Measurements from ENCODE around the gene WNT3A.

The WNT3A gene

DNA sequence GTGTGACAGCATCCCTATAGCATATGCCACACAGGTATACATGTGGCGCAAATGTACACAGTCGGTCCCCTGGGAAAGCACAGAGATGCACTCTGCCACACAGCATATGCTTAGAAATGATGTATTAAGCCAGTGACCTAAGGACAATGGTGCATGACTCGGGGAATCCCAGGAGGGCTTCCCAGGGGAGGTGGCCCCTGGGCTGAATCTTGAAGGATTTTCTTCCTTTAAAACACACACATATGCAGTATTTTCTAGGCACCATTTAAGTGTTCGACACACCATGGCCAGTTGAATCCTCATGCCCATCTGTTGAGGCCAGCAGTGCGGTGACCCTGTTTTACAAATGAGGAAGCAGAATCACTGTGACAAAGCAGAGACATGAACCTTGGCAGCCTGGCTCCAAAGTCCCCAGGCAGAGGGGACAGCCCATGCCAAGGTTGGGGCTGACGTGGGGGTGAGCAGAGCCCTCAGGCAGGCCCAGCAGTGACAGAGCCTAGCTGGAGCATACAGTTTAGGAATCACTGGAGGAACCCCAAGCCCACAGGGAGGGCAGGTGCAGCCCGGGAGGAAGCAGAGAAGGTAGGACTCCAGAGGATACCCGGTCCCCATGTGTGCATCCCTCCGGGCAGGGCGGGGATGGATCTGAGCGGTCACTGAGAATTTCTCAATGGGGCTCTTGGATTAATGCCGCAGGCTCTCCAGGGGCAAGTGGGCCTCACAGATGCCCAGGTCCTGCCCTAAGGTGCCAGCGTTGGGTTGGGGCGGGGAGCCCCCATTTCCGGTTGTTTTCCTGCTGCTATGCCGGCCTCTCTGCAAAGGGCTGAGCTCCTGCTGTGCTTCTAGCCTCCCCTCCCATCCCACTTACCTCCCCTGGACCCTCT lies 28.4 kb downstream of the WNT3A start:
- TF ChIP-seq FOXP2 (optimal IDR thresholded peaks at IDR 0.05; ENCODE audit: control extremely low read depth, extremely low read length, insufficient read depth), result no peak
- TF ChIP-seq EZH2 (IDR thresholded peaks at IDR 0.05), result no peak
- no peak for TF ChIP-seq POLR2AphosphoS5 (IDR thresholded peaks at IDR 0.05; ENCODE audit: borderline replicate concordance, low read depth, low read length)

DNA sequence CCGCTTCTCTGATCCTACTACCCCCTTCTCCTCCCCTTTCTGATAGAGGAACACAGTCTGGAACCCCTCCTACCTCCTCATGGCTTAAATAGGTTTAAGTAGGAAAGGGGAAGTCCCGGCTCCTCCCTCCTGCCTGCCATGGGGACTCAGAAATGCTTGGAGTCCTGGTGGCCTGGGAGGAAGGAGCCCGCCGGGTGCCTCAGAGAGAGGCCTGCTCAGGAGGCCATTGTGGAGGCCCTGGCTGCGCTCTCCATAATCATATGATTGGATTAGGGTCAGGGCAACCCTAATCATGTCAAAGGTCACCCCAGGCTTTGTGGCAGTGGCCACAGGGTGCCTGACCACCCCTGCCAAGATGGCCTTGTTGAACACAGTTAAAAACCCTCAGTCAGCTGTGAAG lies 29.0 kb downstream of the WNT3A start:
- no peak for DNase-seq (ENCODE audit: low read depth, low spot score)
- no peak overlapping the region for H3K27ac ChIP-seq
- TF ChIP-seq EZH2 (IDR thresholded peaks at IDR 0.05) (no peak), POLR2AphosphoS5 (IDR thresholded peaks at IDR 0.05; ENCODE audit: borderline replicate concordance, low read depth, low read length) (no peak), FOXP2 (optimal IDR thresholded peaks at IDR 0.05; ENCODE audit: control extremely low read depth, extremely low read length, insufficient read depth) (no peak)
- no peak overlapping the region for H3K9ac ChIP-seq (ENCODE audit: insufficient read length)
- H3K9me3 ChIP-seq (ENCODE audit: low read depth, low read length), result no peaks in the 10 kb centered on the region; the same call in 1 of the 2 replicates
- no peak overlapping the region for H3K4me3 ChIP-seq
- no peaks in the 10 kb centered on the region for H3K36me3 ChIP-seq (ENCODE audit: insufficient read depth, low read length)

More for the DNA sequence above, 28.4 kb downstream of the WNT3A start:
- Histone ChIP-seq H3K27ac (no peak overlapping the region), H3K4me3 (no peak overlapping the region), H3K36me3 (ENCODE audit: insufficient read depth, low read length) (no peaks in the 10 kb centered on the region), H3K9me3 (ENCODE audit: low read depth, low read length) (no peaks in the 10 kb centered on the region; the same call in 1 of the 2 replicates), H3K9ac (ENCODE audit: insufficient read length) (no peak overlapping the region)
- no peak for DNase-seq (ENCODE audit: low read depth, low spot score)

DNA sequence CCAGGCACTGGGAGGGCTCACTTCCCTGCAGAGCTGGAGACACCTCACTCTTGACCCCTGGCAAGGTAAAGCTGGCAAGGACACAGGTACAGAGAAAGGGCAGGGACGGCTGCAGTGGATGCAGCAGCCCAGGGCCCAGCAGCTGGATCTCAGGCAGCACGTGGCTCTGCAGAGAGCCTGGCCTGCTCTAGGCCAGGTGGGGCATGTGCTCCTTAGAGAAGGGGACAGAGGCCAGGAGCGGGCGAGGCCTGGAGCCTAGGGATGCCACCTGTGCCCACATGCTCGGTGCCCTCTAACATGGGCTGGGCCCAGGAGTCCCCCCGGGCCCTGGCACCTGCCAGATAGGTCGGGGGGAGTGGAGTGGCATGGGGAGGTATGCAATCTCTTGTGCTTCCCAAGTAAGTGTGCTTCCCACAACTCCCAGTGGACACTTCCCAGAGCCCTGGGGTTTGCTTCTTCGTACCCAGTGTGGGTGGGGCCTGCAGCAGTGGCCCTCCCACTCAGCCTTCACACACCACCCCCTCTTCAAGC lies 30.0 kb downstream of the WNT3A start:
- Histone ChIP-seq H3K27ac (no peak overlapping the region), H3K9me3 (ENCODE audit: low read depth, low read length) (no peaks in the 10 kb centered on the region; the same call in 1 of the 2 replicates), H3K36me3 (ENCODE audit: insufficient read depth, low read length) (no peaks in the 10 kb centered on the region), H3K9ac (ENCODE audit: insufficient read length) (no peak overlapping the region), H3K4me3 (no peak overlapping the region)
- no peak for DNase-seq (ENCODE audit: low read depth, low spot score)
- TF ChIP-seq POLR2AphosphoS5 (IDR thresholded peaks at IDR 0.05; ENCODE audit: borderline replicate concordance, low read depth, low read length) (no peak), EZH2 (IDR thresholded peaks at IDR 0.05) (no peak), FOXP2 (optimal IDR thresholded peaks at IDR 0.05; ENCODE audit: control extremely low read depth, extremely low read length, insufficient read depth) (no peak)

DNA sequence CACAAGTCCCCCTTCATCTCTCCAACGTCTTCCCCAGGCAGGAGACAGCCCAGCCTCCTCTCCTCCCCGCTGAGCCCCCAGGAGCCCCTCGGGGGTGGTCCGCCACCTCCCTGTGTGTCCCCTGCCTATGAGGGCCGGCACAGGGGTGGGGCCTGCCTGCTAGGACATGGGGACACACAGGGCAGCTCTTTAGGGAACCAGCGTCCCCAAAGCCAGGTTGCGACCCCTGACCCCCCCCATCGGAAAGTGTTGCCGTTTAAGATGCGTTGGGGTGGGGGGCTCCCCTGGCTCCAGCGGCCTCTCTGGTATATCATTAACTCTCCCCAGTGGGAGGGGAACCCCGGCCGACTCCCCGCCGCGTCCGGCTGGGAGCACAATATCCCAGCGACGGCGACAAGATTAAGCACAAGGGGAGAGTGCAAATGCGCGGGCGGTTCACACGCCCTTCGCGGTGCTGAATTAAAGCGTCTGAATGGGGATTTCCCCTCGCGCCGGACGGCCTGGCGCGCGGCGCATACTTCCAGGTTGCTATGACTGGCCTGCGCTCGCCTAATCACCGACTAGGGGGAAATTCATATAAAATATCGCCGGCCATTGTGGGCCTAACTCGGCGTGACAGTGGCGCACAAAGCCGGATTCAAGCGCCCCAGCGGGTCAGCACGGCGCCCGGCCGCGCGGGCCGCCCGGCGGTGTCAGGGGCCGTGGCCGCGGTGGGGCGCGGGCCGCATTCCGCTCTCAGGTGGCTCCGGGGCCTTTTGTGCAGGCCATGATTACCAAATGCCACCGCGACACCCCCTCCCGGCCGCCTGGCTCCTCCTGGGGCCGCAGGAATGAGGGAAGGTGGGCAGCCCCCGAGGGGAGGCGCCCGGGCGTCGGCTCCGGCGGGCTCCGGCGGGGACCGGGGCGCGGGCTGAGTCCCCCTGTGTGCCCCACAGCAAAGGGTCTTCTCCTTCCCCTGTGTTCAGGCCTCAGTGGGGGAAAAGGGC lies 30.9 kb downstream of the WNT3A start:
- H3K4me3 ChIP-seq, result peak overlapping the region; percentile 15; the same call in 1 of the 2 replicates
- TF ChIP-seq EZH2 (IDR thresholded peaks at IDR 0.05) (no peak), POLR2AphosphoS5 (IDR thresholded peaks at IDR 0.05; ENCODE audit: borderline replicate concordance, low read depth, low read length) (no peak), FOXP2 (optimal IDR thresholded peaks at IDR 0.05; ENCODE audit: control extremely low read depth, extremely low read length, insufficient read depth) (no peak)
- H3K9me3 ChIP-seq (ENCODE audit: low read depth, low read length), result no peaks in the 10 kb centered on the region; the same call in 1 of the 2 replicates
- no peak overlapping the region for H3K9ac ChIP-seq (ENCODE audit: insufficient read length)
- no peak overlapping the region for H3K27ac ChIP-seq
- DNase-seq (ENCODE audit: low read depth, low spot score), result no peak
- H3K36me3 ChIP-seq (ENCODE audit: insufficient read depth, low read length), result no peaks in the 10 kb centered on the region

DNA sequence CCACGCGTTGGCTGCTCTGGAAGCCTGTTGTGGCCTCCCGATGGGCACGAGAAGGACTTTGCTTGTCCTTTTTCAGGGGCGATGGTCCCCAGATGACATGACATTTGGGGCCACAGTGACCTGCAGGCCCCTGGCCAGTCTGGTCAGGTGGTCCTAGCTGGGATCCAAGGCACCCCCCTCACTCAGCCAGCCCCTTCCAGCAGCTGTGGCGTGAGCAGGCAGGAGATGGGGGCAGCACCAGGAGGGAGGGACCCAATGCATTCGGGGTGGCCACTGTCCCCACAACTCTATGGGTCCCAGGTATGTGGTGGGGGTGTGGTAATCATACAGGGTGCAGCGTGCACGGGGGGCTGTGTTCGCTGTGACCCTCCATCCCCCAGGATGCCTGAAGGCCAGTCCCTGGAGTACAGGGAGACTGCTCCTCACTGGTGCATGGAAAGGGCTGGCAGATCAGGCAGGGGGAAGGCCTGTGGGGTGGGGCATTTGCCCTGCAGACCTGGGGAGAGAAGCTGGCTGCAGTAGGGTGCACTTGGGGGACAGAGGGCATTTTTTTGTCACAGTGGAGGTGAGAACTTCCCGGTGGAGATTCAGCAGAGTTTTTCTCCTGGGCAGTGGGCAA lies 31.7 kb downstream of the WNT3A start:
- DNase-seq (ENCODE audit: low read depth, low spot score), result no peak
- Histone ChIP-seq H3K36me3 (ENCODE audit: insufficient read depth, low read length) (no peaks in the 10 kb centered on the region), H3K4me3 (no peak overlapping the region), H3K27ac (no peak overlapping the region), H3K9me3 (ENCODE audit: low read depth, low read length) (no peaks in the 10 kb centered on the region; the same call in 1 of the 2 replicates), H3K9ac (ENCODE audit: insufficient read length) (no peak overlapping the region)
- TF ChIP-seq POLR2AphosphoS5 (IDR thresholded peaks at IDR 0.05; ENCODE audit: borderline replicate concordance, low read depth, low read length) (no peak), EZH2 (IDR thresholded peaks at IDR 0.05) (no peak), FOXP2 (optimal IDR thresholded peaks at IDR 0.05; ENCODE audit: control extremely low read depth, extremely low read length, insufficient read depth) (no peak)

DNA sequence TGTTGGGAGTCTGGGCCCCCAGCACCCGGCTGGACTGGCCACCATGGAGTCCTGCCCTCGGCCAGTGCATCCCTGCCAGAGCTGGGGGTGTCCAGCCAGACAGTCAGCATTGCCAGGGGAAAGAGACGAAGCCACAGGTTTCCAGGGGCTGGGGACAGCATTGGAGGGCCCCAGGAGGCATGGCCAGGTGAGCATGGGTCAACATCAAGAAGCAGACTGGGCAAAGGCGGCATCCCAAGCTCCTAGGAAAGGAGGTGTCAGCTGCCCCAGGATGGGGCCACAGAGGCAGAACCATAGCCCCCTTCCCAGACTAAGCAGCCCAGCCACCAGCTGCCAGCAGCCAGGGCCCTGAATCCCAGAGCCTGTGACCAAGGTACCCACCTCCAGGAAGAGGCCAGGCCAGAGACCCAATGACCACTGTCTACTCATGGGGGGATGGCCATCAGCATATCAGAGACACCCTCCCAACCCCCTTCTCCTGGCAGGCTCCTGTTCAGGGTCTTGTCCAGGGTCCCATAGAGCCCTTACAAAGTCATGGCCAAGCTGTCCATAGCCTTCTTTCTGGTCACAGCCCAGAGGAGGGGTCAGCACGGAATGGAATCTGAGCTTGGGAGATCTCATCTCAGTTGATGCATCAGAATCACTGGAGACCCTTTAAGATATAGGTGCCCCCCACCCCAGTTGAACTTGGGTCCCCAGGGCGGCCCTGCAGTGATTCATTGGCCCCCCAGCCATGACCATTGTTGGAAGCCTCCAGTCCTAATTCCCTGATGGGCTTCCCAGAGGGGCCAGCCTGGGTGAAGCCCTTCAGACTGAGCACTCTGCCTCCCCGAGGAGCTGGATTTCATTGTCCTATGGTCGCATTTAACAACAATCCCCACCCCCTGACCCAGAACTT lies 32.5 kb downstream of the WNT3A start:
- TF ChIP-seq FOXP2 (optimal IDR thresholded peaks at IDR 0.05; ENCODE audit: control extremely low read depth, extremely low read length, insufficient read depth), result no peak
- no peak for TF ChIP-seq EZH2 (IDR thresholded peaks at IDR 0.05)
- TF ChIP-seq POLR2AphosphoS5 (IDR thresholded peaks at IDR 0.05; ENCODE audit: borderline replicate concordance, low read depth, low read length), result no peak
- H3K9me3 ChIP-seq (ENCODE audit: low read depth, low read length), result no peaks in the 10 kb centered on the region

DNA sequence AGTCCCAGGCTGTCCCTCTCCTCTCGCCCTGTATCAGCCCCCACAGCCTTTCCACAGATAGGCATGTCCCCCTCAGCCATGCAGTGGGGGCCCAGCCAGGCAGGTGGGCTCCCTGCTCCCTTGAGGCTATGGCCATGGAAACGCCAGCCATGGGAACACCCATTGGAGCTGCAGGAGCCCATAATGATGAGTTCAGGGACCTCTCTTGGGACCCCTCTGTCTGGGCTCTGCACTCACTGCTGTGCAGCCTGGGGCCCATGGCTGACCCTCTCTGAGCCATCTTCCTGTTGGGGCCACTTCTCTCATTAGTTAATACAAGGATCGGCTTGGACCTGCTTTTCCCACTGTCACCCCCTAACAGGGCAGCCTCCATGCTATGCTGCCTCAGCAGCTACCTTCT lies 33.2 kb downstream of the WNT3A start:
- TF ChIP-seq FOXP2 (optimal IDR thresholded peaks at IDR 0.05; ENCODE audit: control extremely low read depth, extremely low read length, insufficient read depth), result no peak
- no peak for TF ChIP-seq EZH2 (IDR thresholded peaks at IDR 0.05)
- no peak for TF ChIP-seq POLR2AphosphoS5 (IDR thresholded peaks at IDR 0.05; ENCODE audit: borderline replicate concordance, low read depth, low read length)
- Histone ChIP-seq H3K9me3 (ENCODE audit: low read depth, low read length) (no peaks in the 10 kb centered on the region), H3K4me3 (no peak overlapping the region), H3K36me3 (ENCODE audit: insufficient read depth, low read length) (no peaks in the 10 kb centered on the region), H3K27ac (no peak overlapping the region), H3K9ac (ENCODE audit: insufficient read length) (no peak overlapping the region)
- no peak for DNase-seq (ENCODE audit: low read depth, low spot score)

More for the DNA sequence above, 32.5 kb downstream of the WNT3A start:
- H3K27ac ChIP-seq, result no peak overlapping the region
- H3K4me3 ChIP-seq, result no peak overlapping the region
- H3K9ac ChIP-seq (ENCODE audit: insufficient read length), result no peak overlapping the region
- H3K36me3 ChIP-seq (ENCODE audit: insufficient read depth, low read length), result no peaks in the 10 kb centered on the region
- DNase-seq (ENCODE audit: low read depth, low spot score), result no peak
